Stimulated activated CD4-positive, alpha-beta T cell treated with anti-CD3 and anti-CD28 coated beads, Interleukin-15, amount 100 ng/mL, for 48 hours (primary cell): ENCODE results near the gene SCRN2.

Experiments
- DNase-seq, 2 donors: peaks; one replicate each; pipeline ENCODE4 v3.0.0-alpha.2; 2020; ENCODE audit warnings: low read depth in 2 of 2

SCRN2 gene

DNA sequence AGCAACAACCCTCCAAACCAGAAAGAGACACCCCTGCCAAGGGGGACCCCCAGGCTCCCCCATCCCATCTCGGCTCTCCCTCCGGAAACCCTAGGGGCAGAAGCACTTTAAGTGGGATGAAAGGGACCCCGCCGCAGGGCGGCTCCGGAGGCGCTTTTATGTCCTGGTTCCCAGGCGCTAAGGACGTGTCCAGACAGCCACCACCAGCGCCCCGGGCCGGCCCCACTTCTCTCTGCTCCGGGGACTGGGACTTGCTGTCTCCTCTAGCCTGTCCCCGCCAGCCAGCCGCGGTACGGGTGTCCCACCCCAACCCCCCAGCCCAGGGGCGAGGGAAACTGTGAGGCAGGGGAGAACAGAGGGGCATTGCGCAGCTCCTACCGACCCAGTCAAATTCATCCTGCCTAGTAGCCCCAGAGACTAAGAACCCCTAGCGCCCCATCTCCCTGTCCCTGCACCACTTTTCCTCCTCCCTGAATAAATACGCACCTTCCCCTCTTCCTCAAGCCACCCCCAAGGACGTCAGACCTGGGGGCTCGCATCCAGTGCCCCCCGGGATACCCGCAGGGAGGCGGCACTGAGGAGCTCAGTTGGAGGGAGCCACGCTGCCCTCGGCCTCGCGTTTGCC, 5.8 kb upstream of the SCRN2 start:
- no peak for DNase-seq

DNA sequence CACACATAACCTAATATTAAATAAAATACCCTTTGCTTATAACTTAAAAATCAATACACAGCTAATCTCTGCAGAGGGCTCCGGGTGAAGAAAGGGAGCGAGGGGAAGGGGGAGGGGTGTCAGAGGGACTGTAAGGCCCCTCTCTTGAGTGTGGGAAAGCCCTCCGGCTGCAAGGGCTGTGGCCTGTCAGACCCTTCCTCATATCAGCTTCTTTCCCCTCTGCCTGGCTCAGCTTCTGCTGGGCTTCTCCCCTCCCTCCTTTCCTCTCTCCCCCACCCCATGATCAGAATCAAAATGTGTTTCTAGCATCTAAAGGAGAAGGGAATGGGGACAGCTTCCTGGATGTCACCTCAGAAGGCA, 4.6 kb upstream of the SCRN2 start:
- no peak for DNase-seq

DNA sequence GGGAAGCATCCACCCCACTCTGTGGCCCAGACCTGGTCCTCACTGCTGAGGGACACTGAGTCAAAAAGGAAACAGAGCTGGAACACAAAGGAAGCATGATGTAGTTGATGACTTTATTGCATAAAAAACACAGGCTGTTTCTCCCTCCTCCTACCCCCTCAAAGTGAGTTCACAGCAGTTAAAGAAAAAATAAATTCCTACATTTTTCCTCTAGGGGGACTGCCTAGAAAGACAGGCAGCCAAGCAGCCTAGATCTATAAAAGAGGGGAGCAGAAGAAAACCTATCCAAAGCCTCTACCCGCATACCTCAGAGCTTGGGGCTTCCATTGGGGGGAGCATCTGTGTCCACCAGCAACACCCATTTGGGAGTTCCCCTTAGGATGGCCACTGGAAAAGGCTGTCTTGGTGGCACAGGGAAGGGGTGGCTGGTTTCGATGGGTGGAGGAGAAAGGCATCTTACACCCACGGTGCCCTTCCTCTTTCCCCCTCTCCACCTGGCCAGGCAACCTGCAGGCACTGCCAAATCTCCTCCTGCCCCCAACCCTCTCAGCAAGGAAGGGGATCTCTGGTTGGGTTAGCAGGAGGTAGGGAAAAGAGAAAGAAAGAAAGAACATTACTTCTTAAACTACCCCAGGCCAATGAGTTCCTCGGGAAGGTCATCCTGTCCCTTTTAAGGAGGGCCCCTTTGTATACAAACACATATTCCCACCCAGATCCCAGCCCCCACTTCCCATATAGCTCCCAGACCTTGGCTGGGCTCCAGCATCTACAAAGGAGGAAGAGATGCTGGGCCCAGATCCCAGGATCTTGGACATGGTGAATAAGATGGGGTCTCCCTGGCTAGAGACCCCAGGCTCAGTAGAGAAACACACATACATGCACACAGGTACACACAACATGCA, 4.0 kb upstream of the SCRN2 start:
- DNase-seq, result no peak

DNA sequence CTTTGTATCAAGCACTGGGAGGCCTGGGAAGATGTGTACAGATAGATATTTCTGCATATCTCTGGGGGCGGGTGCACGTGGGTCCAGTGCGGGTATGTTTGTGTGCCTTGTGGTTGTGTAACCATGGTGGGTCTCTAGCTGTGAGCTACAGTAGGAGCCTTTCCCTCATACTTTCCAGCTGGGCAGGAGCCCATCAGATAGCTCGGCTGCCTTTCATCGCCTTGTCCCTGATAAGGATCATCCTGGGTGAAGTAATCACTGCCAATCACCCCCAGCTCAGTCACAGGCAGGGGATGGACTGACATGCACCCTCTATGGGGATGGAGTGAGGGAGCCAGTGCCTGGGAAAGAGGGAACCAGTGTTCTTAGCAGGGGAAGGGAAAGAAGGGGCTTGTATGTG, 3.2 kb upstream of the SCRN2 start:
- no peak for DNase-seq

DNA sequence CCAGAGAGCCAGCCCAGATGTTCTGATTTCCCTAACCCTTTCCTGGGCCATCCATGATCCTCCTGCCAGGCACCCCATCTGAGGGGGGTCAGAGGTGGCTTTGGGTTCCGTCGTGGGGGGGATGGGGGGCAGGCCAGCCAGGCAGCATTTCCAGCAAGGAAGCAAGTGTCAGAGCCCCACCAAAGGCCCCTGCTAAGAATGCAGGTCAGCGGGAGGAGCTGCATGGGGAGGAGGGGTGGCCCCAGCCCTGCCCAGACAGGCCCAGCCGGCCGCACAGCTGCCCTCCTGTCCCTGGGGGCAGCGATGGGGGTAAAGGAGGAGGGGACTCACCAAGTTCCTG, 2.3 kb upstream of the SCRN2 start:
- DNase-seq, result no peak

DNA sequence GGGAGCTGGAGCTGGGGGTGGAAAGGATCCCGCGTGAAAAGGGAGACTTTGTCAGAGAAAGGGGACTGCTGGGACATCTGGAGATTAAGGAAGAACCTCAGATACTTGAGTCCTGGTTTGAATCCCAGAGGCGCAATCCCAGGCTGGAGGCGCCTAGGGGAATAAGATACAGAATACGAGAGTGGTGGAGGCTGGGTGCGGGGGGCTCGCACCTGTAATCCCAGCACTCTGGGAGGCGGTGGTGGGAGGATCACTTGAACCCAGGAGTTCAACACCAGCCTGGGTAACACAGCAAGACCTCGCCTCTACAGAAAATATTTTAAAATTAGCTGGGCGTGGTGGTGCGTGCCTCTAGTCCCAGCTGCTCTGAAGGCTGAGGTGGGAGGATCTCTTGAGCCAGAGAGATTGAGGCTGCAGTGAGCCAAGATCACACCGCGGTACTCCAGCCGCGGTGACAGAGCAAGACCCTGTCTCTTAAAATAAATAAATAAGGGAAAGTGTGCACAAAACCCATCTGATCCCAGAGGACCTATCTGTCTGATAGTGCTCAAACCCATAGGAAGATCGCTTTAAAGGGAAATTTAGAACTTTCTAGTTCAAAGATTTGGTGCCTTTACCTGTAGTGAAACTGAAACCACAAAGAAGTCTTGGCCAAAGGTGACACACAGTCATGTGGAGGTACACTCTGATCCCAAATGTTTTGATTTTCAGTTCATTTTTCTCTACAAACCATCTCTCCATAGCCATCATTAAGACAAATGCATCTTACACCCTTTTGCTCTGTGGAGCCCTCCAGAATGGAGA, 617 bp upstream of the SCRN2 start:
- no peak for DNase-seq

DNA sequence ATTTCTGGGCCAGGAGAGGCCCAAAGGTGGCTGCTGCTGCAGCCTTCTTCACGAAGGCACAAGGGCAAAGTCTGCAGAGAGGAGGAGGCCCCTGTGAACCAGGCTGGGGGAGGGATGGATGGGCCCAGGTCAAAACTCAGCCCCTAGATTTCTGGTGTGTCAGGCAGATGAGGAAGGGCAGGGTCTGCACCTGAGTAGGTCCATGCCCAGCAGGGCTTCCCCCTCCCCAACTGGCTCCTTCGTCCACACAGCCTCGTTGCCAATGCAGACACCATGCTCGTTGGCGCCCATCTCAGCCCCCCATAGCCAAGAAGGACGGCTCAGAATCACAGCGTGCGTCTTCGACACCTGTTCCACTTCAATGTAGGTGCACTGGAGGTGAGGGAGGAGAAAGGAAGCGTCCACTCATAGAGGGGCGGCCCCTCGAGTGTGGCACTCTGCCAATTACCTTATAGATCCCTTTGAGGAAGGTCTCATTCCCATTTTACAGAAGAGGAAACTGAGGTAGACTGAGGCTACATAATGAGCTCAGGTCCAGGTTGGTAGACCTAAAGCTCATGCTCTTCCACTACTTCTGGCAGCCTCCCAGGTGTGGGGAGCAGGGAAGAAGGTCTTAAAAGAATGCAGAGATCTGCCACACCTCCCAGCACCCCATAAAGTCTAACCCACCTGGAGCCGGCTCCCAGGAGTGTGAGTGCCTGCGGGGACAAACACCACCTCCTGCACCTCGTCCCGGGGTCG, 902 bp downstream of the SCRN2 start:
- no peak for DNase-seq

DNA sequence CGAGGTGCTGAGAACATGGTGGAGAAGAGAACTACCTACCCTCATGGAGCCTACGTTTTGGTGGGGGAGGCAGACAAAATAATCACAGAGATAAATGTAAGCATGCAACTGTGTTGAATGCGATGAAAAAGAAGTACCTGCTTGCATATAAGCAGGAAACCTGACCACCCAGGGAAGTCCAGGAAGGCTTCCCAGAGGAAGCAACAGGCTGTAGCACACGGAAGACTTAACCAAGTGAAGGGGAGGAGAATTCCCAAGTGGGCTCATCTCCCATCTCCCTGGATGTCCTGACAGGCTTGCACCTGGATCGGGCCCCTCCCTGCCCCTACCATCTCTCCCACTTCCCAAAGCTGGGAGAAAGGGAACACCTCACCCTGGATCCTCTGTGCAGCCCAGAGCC, 2.0 kb downstream of the SCRN2 start:
- DNase-seq, result no peak

DNA sequence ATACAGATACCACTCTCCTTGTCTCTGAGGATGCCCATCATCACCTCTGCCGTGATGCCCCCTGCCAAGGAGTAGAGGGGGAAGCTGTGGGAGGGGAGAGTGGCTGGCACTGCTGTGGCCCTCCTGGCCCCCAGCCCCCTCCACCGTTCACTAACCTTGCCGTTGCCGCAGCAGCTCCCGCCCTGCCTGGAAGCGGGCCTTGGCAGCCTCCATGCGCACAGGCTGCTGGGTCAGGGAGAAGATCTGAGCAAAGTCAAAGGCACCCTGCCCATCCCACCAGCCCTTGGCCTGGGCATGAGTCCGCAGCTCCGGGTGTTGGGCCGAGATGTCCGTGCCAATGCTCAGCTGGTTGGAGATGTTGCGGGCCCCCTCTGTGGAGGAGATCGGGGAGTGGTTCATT, 2.4 kb downstream of the SCRN2 start:
- no peak for DNase-seq

DNA sequence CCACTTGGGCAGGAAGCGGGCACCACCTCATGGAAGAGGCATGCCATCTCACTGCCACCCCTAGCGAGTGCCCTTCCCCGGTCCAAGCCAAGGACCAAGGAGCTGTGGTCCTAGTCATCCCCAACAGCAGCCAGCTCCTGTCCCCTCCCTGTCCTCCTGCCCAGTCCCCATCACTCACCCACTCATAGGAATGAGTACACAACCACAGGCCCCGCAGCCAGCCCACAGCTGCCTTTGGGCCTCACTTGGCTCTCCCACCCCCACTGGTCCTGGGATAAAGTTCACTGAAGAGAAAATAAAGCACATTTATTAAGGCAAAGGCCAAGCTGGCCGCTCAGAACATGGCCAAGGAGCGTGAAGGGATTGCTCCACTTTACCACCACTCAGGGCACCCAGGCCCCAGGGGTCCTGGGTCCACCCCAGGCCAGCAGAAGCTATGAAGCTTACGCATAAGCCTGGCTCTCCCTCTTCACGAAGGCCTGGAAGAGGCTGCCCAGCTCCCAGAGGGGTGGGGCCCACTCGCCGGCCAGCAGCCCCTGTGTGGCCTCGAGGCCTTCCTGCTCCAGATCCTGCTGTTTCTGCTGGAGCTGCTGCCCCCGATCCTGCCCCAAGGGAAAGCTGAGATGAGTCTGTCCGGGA, 3.6 kb downstream of the SCRN2 start:
- DNase-seq, result no peak

DNA sequence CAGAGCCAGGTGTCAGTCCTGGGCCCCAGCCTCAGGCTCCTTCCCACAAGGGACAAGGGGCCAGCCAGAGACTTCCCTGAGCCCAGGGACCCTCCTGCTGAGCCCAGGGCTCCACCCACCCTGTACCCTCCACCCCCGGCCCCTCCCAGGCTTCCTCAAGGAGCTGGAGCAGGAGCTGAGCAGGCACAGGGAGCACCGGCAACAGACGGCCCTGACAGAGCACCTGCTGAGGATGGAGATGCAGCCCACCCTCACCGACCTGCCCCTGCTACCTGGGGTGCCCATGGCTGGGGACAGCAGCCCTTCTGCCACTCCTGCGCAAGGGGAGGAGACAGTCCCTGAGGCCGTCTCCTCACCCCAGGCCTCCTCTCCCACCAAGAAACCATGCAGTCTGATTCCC, 4.5 kb downstream of the SCRN2 start:
- no peak for DNase-seq

DNA sequence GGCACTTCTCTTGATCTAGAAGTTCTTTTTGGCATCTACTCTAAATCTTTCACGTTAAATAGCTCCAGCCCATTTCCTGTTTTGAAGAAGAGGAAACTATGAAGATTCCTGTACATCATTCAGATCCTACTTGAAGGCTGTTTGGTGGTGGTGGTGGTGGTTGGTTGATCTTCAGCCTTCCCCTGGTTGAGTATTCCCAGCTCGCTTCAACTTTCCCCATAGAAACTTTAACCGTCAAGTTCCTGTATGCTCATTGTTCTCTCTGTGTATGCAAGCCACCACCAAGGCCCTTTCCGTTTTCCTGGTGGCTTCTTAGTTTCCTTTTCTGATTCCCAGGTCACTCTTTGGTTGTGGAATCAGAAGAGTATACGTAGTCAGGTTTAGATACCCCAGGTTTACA, 6.3 kb downstream of the SCRN2 start:
- DNase-seq, result no peak

DNA sequence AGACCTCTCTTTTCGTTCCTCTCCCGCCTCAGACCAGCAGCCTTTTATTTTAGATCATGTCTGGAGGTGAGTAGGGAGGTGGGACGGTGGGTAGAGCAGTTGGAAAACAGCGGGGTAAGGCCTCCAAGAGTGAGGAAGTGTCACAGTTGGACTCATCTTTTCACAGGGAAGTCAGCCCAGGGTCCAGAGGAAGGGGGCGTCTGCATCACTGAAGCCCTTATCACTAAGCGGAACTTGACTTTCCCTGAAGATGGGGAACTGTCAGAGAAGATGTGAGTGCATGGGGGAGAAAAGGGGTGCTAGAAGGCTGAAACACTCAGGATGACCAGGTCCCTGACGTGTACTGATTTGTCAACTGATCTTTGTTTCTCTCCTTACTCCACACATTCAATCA, 9.1 kb downstream of the SCRN2 start:
- no peak for DNase-seq

DNA sequence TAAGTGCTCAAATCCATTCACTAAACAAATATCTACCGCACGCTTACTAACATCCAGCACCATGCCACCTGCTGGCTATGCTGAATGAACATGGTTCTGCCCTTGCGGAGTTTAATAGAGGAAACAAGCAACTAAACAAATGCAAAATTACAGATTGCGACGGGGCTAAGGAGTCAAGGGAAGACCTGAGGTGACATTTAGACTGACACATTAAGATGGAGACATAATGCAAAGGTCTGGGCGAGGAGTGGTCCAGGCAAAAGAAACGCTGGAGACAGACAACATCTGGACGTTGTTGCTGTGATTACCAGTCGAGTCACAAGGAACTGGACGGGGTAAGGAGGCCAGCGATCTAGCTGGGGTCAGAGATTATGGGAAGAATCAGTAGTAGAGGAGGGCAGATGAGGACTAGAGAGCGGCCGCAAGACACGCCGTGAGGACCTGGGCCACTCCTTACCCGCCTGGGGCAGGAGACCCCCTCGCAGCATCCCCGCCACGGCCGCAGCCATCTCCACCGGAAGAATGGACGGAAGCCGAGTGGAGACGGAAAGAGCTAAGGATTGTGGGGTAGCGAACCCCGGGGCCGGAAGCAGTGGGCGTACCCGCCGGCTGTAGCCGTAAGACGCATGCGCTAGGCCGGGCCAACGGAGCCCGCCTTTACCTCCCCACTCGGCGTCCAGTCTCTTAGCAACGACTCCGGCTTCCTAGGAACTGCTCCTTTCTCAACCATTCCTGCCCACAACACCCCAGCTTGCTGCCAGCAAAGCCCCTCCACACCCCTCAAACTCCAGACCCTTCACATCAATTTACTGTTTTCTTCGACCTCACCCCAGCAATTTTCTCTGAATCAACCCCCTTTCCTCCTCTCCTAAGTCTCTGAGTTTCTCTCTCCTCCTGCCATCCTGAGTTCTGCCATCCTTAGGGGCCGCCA, 9.8 kb downstream of the SCRN2 start, which contains the start of the genes LRRC46 and MRPL10:
Gene LRRC46, plus strand, starts transcription at position 668 of the 931 bp plus-strand sequence. CDS start 320 bp downstream, outside the sequence.
Gene MRPL10, minus strand, starts transcription at position 539 of the 931 bp plus-strand sequence. Its CDS starts 30 bp downstream, at position 509.
- peak; percentile 84 to 90 for DNase-seq

DNA sequence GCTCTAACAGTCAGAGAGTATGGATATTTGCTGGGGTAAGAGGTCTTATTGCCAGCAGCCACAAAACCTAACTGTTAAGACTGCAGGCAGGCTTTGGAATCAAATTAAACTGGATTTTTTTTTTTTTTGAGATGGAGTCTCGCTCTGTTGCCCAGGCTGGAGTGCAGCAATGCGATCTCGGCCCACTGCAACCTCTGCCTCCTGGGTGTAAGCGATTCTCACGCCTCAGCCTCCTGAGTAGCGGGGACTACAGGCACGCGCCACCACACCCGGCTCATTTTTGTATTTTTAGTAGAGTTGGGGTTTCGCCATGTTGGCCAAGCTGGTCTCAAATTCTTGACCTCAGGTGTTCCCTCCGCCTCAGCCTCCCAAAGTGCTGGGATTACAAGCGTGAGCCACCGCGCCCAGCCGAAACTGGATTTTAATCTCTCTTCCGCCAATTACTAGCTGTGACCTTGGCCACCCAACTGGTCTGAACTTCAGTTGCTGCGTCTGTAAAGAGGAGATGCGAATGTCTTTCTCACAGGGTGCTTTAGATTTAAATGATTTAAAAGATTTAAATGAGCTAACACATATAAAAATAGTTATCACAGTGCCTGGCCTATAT, 10.6 kb downstream of the SCRN2 start:
- no peak for DNase-seq

DNA sequence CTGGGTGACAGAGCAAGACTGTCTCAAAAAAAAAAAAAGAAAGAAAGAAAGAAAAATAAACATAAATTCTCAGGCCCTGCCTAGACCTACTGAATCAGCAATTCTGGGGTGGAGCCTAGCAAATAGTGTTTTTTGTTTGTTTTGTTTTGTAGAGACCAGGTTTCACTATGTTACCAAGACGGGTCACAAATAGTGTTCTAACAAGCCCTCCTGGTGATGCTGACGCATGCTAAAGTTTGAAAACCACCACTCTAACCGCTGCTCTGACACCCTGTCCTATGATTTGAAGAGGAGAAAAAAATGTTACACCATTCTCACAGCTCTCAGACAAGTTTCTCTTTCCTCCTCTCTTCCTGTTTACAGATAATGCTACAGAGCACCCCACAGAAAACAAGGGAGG, 11.2 kb downstream of the SCRN2 start:
- DNase-seq, result no peak

DNA sequence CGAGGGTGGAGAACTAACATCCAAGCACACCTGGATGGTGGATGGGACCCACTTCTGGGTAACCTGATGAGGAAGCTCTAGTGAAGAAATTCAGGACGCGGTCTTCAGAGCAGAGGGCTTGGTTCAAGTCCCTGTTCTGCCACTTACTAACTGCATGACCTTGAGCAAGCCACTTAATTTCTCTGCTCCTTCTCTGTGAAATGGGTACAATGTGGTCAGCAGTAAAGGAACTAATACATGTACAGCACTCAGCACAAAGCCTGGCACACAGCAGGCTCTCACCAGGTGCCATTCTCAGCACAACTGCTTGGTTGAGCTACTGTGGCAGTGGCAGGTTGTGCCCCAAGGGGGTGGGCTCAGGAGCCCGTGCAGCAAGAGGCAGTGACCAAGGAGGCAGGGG, 17.6 kb downstream of the SCRN2 start:
- DNase-seq, result no peak

DNA sequence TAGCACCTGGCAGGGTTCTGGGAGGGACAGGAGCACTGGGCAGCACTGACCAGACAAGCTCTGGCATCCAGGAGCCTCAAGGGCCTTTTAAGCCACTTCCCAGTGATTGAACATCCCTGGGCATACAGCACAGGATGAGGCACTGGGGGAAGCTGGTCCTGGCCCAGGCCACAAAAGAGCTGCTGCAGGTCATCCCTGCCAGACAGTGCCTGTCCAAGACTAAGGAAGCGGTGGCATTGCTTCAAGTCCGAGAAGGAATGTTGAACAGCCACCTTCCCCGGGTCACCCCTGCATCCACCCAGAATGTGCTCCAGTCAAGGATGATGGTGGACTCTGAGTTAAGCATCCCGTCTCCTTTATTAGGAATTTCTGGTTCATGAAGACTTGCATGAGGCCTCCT, 18.3 kb downstream of the SCRN2 start:
- no peak for DNase-seq

DNA sequence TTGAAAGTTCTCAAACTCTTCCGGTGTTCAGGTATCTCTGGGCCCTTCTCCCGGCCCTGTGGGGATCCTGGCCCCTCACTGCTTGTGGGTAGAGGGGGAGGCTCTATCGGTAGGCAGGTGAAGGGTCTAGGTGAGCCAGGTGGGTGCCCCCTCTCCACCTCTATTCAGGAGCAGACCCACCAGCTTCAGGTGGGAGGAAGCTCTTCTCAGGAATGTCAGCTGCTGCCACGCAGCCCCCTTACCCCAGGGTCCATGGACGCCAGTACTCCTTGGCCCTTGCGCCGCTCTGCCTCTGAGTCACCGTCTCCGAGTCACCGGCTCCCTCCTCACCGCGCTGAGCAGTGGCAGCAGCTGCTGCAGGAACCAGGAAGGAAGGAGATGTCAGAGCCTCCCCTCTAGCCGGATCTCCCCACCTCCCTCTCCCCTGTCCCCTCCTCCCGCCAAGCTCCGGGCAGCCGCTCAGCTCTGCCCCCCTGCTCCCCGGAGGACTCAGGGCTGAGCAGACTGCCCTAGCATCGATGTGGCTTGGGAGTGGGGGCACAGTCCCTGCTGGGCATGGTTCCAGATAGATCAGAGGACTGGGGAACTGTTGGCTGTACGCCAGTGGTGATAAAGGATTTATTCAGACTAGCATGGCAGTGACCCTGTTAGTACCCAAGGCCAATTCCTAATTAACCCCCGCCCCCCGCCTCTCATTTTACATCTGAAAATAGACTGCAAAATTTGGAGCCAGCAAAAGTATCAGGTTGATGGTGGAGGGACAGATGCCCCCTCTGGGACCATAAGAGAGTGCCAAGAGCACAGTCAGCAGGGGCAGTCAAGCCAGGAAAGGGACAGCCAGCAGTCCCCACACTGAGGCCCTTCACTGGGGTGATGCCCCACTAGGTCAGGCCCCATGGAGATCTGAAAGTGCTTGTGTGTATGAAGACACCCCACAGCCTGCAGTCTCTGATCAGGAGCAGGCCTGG, 19.4 kb downstream of the SCRN2 start, which contains the start of gene OSBPL7:
Gene OSBPL7, minus strand, starts transcription at position 371 of the 968 bp plus-strand sequence. CDS start 1,516 bp downstream, outside the sequence.
- DNase-seq, result peak; percentile 56 to 69
